UCSD-AML1 (cell line): ENCODE results near the gene SQSTM1.
A peak's percentile ranks its signal among the peaks of the same experiment; 100 is the strongest.

Experiments used
- DNase-seq: peaks from one replicate; lab custom pipeline; 2025; ENCODE audit not compliant: unreplicated experiment; lab: John Stamatoyannopoulos, UW

SQSTM1 gene

GRCh38 chr5:179805529-179806249, 15.0 kb upstream of the SQSTM1 start:
- DNase-seq, result peak; percentile 64

GRCh38 chr5:179806250-179807048, 14.3 kb upstream of the SQSTM1 start, which contains the start of gene MGAT4B:
TSS of gene MGAT4B (minus strand) at chr5:179806866. CDS start at chr5:179806583, 283 bp downstream.
- DNase-seq, result peak; percentile 81

DNA sequence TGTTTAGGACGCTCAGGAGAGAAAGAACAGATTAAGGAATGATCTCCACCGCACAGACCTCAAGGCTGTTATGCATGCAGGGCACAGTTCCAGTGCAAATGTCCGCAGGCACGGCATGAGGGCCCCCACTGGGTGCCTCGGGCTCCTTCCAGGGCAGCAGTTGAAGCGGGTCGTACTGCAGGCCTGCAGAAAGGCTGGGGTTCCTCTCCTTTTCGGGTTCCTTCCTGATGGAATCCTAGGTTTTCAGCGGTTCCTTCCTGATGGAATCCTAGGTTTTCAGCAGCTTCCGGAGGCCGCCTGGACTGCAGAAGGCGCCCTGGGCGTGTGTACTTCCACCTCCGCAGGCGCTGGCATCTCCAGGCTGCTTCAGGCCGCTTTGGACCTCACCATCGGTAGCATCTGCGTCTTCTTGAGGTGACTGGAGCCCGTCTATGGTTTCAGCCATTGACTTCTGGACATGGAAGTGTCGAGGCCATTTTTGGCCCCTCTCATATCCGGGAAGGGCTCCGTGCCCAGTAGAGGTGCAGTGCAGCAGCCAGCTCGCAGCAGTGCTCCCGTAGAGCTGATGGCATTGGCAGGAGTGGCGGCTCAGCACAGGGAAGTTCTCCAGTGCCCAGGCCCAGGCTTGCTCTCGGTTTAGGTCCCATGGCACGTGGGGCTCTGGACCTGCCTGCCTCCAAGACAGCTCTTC, 8.4 kb upstream of the SQSTM1 start:
- no peak for DNase-seq

GRCh38 chr5:179812997-179813607, 7.6 kb upstream of the SQSTM1 start:
- no peak for DNase-seq

- DNase-seq, result no peak
Measured at GRCh38 chr5:179814090-179814489, 6.6 kb upstream of the SQSTM1 start.

DNA sequence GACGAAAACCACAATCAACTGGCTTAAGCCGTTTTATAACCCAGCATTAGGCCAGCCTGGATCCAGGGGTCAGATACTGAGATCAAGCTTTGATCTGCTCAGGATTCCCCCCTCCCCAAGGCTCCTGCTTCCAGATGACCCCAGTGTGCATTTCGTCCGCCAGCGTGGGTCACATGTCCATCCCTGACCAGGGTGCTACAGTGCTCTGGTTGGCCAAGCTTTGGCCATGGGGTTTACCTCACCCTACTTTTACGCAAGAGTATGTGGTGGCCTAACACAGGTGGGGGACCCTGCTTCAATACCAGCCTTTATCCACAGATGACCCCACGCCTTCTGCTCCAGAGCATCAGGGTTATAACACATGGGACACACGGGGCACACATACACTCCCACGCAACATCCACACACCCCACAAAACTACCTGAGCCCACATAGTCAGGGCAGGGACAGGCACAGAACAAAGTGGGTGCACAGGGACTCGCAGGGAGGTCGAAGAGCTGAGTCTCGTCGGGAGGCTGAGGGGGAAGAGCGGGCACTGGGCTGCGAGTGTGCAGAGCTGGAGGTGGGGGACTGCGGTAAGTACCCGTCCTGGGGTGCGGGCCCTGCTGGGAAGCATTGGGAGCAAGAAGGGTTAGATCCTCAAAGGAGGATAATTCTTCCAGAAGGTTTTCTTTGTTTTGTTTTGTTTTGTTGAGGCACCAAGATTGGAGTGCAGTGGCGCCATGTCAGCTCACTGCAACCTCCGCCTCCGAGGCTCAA, 5.0 kb upstream of the SQSTM1 start:
- DNase-seq, result no peak

GRCh38 chr5:179816401-179816795, 4.3 kb upstream of the SQSTM1 start:
- DNase-seq, result no peak

DNA sequence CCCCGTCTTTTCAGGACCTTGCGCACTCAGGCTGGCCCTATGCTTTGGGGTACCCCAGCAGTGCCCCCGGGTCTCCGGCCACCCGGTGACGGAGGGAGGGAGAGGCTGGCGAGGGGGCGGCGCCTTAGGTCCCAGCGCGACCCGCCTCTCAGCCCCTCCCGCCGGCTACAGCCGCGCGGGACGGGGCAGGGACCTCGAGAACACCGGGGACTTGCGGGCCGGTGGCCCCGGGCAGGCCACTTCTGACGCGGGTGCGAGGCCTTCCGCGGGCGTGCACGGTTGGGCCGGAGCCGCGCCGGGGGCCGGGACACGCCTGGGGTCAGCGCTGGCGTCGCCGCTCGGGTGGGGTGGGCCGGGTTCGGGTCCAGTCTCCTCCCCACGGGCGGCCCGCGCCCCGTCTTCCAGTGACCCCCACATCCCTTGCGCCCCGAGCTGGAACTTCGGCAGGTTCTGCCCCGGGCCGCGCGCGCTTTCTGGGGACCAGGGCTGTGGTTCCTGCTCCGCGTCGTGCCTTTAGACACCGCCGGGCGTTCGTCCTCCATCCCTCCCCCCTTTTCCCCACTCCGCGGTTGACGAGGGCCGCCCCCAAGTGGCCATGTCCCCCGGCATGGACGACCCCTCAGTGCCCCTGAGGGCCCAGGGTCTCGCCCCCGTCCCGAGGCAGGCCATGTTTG, 3.8 kb upstream of the SQSTM1 start:
- DNase-seq, result no peak

DNA sequence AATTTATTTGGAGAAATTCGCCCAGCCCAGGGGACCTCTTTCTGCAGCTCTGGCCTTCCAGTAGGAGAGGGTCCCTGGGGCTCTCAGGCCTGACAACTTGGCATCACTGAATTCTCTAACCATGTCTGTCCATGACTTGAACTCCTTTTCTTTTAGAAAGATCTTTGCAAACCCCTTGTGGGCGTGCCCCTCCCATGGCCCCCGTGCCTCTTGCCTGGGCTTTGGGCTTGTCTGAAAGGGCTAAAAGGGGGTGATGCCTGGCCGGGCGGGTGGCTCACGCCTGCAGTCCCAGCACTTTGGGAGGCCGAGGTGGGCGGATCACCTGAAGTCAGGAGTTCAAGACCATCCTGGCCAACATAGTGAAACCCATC, 3.2 kb upstream of the SQSTM1 start:
- DNase-seq, result no peak

- no peak for DNase-seq
Measured at GRCh38 chr5:179817890-179818745, 2.6 kb upstream of the SQSTM1 start.

GRCh38 chr5:179818746-179819295, 1.9 kb upstream of the SQSTM1 start:
- DNase-seq, result peak; percentile 93

GRCh38 chr5:179819296-179820126, 1.2 kb upstream of the SQSTM1 start:
- DNase-seq, result peak; percentile 80

DNA sequence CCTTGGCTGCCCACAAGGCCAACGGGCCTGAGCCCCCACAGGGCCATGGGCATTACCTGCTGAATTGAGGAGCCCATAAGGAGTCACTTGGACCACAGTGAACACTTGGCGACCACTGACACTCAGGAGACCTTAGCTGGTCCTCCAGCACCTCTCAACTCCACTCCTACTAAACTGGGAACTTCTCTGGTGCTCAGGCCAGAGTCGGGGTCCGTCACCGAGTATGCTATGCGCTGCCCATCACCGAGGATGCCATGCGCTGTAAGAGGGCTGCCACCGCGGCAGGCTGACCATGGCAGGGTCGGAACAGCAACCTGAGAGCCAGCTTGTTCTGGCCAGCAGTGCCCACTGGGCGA, 600 bp upstream of the SQSTM1 start:
- DNase-seq, result no peak

DNA sequence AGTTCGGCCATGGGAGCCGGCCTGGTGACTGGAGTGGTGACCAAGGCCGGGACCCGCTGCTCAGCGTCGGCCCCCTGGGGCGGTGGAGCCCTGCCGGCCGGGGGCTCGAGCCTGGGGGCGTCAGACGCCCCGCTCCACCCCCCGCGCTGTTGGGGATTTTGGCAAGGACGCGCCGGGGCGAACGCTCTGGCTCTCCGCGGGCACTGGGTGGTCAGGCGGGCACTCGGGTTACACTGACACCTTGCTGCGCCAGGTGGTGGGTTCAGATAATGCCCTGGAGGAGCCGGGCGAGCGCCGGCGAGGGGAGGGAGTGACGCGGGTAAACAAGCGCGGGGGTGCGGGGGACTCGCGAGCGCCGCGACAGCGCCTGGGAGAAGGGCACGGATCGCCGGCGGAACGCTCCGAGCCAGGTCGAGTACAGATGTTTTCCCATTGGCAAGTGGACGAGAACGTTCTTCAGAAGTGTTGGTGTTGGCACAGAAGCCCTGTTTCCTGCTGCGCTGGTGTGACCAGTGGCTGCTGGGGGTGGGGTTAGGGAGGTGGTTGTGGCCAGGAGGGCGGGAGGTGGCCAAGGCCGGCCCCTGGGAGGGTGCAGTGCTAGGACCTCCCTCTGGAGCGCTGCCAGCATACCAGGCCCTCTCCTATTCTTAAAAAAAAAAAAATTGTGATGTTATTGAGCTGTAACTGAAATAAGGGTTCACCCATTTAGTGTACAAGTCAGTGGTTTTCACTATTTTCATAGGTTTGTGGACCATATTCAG, 773 bp downstream of the SQSTM1 start:
- DNase-seq, result peak; percentile 88

GRCh38 chr5:179822059-179822432, 1.3 kb downstream of the SQSTM1 start:
- no peak for DNase-seq

DNA sequence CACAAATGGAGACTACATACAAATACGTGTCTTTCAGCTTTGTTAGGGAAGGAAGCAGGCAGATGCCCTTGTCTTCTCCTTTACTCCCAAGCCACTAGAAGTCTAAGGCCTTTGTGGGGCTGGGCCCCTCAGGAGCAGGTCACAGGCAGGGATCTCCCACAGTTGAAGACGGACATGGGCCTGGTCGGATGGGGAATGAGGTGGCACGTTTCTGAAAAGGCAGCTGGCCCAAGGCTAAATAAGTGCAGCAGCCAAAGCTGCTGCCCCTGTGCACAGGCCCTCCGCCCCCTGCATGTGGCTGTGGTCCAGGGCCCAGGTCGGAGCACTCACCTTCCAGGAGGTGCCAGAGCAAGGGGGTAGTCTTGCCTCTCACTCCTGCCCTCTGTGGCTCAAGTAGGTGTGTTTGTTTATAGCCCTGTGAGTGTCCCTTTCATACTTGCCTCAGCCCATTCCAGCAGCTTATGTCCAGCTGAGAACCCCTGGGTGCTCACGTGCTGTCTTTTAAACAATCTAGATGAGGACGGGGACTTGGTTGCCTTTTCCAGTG, 1.8 kb downstream of the SQSTM1 start:
- DNase-seq, result no peak
